Measurements from ENCODE around the gene QARS1. TPM values are rescaled to one million over a fixed set of nuclear protein-coding genes. Genes with fewer than 3 reads are reported as not detected.

The QARS1 gene
- total RNA-seq, 3 donors from 2014 or later, result 233 to 268 (median 252) TPM

GRCh38 chr3:49081429-49081828, 23.1 kb downstream of the QARS1 start:
- intact Hi-C loops (cut with DNase I; ENCODE audit: low total_unique reads), result no loop called here
- Histone ChIP-seq H3K27ac (no peak overlapping the region), H3K4me1 (no peaks in the 10 kb centered on the region), H3K27me3 (no peaks in the 10 kb centered on the region), H3K36me3 (no peaks in the 10 kb centered on the region), H3K9me3 (no peaks in the 10 kb centered on the region), H3K4me3 (no peak overlapping the region)
- TF ChIP-seq CTCF (IDR thresholded peaks at IDR 0.05) (no peak), POLR2A (IDR thresholded peaks at IDR 0.05) (no peak), POLR2AphosphoS5 (IDR thresholded peaks at IDR 0.05) (no peak)
- DNase-seq (ENCODE audit: low spot score in 2 of 2), result no peak

GRCh38 chr3:49079270-49079669, 25.3 kb downstream of the QARS1 start:
- no peaks in the 10 kb centered on the region for H3K27me3 ChIP-seq
- no peaks in the 10 kb centered on the region for H3K9me3 ChIP-seq
- DNase-seq (ENCODE audit: low spot score in 2 of 2), result no peak
- no peak overlapping the region for H3K4me3 ChIP-seq
- intact Hi-C loops (cut with DNase I; ENCODE audit: low total_unique reads), result no loop called here
- no peak overlapping the region for H3K27ac ChIP-seq
- no peaks in the 10 kb centered on the region for H3K4me1 ChIP-seq
- TF ChIP-seq CTCF (IDR thresholded peaks at IDR 0.05) (no peak), POLR2A (IDR thresholded peaks at IDR 0.05) (no peak), POLR2AphosphoS5 (IDR thresholded peaks at IDR 0.05) (no peak)
- H3K36me3 ChIP-seq, result no peaks in the 10 kb centered on the region

GRCh38 chr3:49076646-49077045, 27.9 kb downstream of the QARS1 start:
- intact Hi-C loops (cut with DNase I; ENCODE audit: low total_unique reads), result no loop called here

GRCh38 chr3:49076116-49076515, 28.4 kb downstream of the QARS1 start:
- intact Hi-C loops (cut with DNase I; ENCODE audit: low total_unique reads), result no loop called here
- Histone ChIP-seq H3K4me3 (no peak overlapping the region), H3K27ac (no peak overlapping the region), H3K27me3 (no peaks in the 10 kb centered on the region), H3K9me3 (no peaks in the 10 kb centered on the region), H3K4me1 (no peaks in the 10 kb centered on the region), H3K36me3 (no peaks in the 10 kb centered on the region)
- no peak for TF ChIP-seq CTCF (IDR thresholded peaks at IDR 0.05)
- TF ChIP-seq POLR2AphosphoS5 (IDR thresholded peaks at IDR 0.05), result no peak
- no peak for TF ChIP-seq POLR2A (IDR thresholded peaks at IDR 0.05)
- no peak for DNase-seq (ENCODE audit: low spot score in 2 of 2)

More at GRCh38 chr3:49076646-49077045, 27.9 kb downstream of the QARS1 start:
- TF ChIP-seq CTCF (IDR thresholded peaks at IDR 0.05) (no peak), POLR2AphosphoS5 (IDR thresholded peaks at IDR 0.05) (no peak), POLR2A (IDR thresholded peaks at IDR 0.05) (no peak)
- DNase-seq (ENCODE audit: low spot score in 2 of 2), result no peak
- Histone ChIP-seq H3K9me3 (no peaks in the 10 kb centered on the region), H3K36me3 (no peaks in the 10 kb centered on the region), H3K4me1 (no peaks in the 10 kb centered on the region), H3K27ac (no peak overlapping the region), H3K4me3 (no peak overlapping the region), H3K27me3 (no peaks in the 10 kb centered on the region)

- H3K9me3 ChIP-seq, result no peaks in the 10 kb centered on the region
- TF ChIP-seq CTCF (IDR thresholded peaks at IDR 0.05) (no peak), POLR2A (IDR thresholded peaks at IDR 0.05) (no peak), POLR2AphosphoS5 (IDR thresholded peaks at IDR 0.05) (no peak)
- intact Hi-C loops (cut with DNase I; ENCODE audit: low total_unique reads), result no loop called here
- DNase-seq (ENCODE audit: low spot score in 2 of 2), result no peak
- H3K4me3 ChIP-seq, result no peak overlapping the region
- H3K27me3 ChIP-seq, result no peaks in the 10 kb centered on the region
- H3K36me3 ChIP-seq, result peaks cover 14% of the 10 kb centered on the region
- H3K27ac ChIP-seq, result no peak overlapping the region
- no peaks in the 10 kb centered on the region for H3K4me1 ChIP-seq
Measured at GRCh38 chr3:49058011-49058410, 46.5 kb downstream of the QARS1 start.

All from breast epithelium (tissue), 4 donors.